ENCODE measurements around the gene SLC22A16.

DNA sequence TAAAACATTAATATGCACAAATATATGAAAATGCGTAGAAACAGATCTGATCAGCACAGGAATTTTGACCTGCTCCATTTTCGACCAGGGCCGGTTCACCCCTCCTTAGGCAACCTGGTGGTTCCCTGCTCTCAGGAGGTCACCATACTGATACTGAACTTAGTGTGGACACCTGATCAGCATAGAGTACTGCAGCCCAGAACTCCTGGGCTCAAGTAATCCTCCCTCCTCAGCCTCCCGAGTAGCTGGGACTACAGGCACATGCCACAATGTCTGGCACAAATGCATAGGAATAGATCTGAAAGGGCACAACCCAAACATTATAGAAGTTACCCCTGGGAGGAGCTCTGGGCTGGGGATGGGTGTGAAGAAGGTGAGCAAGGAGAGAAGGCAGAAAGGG is 36.4 kb downstream of the SLC22A16 start:
- TF ChIP-seq, protein P1, sequence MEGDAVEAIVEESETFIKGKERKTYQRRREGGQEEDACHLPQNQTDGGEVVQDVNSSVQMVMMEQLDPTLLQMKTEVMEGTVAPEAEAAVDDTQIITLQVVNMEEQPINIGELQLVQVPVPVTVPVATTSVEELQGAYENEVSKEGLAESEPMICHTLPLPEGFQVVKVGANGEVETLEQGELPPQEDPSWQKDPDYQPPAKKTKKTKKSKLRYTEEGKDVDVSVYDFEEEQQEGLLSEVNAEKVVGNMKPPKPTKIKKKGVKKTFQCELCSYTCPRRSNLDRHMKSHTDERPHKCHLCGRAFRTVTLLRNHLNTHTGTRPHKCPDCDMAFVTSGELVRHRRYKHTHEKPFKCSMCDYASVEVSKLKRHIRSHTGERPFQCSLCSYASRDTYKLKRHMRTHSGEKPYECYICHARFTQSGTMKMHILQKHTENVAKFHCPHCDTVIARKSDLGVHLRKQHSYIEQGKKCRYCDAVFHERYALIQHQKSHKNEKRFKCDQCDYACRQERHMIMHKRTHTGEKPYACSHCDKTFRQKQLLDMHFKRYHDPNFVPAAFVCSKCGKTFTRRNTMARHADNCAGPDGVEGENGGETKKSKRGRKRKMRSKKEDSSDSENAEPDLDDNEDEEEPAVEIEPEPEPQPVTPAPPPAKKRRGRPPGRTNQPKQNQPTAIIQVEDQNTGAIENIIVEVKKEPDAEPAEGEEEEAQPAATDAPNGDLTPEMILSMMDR (IDR thresholded peaks at IDR 0.05; ENCODE audit: low read depth, low read length), result no peak
- TF ChIP-seq POLR2A (IDR thresholded peaks at IDR 0.05; ENCODE audit: extremely low read depth, insufficient read length), result no peak

All from NB4 (cell line).